ENCODE measurements around the gene ADAMTSL3. TPM values are rescaled to one million over a fixed set of nuclear protein-coding genes. Genes with fewer than 3 reads are reported as not detected.
"Not testable (repeated sequence)": the region's sequence is repeated elsewhere in the genome, so short reads cannot be mapped to it uniquely, and the experiment has no call there.

Gene ADAMTSL3
- total RNA-seq, 1 donor from 2014 or later: 13.2 TPM

GRCh38 chr15:84079885-84080777 is 426.2 kb downstream of the ADAMTSL3 start:
- Mint-ChIP-seq H3K4me1 (peaks cover 24% of the 10 kb centered on the region), H3K27ac (no peak overlapping the region), H3K27me3 (ENCODE audit: low read depth) (peaks cover 98% of the 10 kb centered on the region), H3K36me3 (no peaks in the 10 kb centered on the region), H3K9me3 (peaks cover 4% of the 10 kb centered on the region), H3K4me3 (peak overlapping the region; percentile 69)
- TF ChIP-seq, protein P1, sequence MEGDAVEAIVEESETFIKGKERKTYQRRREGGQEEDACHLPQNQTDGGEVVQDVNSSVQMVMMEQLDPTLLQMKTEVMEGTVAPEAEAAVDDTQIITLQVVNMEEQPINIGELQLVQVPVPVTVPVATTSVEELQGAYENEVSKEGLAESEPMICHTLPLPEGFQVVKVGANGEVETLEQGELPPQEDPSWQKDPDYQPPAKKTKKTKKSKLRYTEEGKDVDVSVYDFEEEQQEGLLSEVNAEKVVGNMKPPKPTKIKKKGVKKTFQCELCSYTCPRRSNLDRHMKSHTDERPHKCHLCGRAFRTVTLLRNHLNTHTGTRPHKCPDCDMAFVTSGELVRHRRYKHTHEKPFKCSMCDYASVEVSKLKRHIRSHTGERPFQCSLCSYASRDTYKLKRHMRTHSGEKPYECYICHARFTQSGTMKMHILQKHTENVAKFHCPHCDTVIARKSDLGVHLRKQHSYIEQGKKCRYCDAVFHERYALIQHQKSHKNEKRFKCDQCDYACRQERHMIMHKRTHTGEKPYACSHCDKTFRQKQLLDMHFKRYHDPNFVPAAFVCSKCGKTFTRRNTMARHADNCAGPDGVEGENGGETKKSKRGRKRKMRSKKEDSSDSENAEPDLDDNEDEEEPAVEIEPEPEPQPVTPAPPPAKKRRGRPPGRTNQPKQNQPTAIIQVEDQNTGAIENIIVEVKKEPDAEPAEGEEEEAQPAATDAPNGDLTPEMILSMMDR (IDR thresholded peaks at IDR 0.05; ENCODE audit: unreplicated experiment): no peak
- DNase-seq (ENCODE audit: low spot score in 2 of 2, unreplicated experiment in 2 of 2): peak; percentile 23 to 52

DNA sequence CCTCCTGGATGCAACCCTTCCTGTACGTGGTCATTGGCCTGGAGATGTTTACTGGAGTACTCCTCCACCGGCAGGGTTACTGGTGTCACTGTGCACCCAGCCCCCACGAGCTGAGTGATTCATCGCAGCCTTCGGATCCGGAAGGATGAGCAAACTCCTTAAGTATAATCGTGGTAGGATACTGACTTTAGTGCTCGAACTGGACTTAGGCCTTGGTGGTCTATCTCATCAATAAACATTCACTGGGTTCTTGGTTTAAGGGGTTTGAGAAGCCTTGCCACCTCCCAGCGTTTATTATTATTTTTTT is 426.8 kb downstream of the ADAMTSL3 start:
- not testable (repeated sequence) for H3K36me3 Mint-ChIP-seq; H3K27ac Mint-ChIP-seq; H3K9me3 Mint-ChIP-seq; DNase-seq (ENCODE audit: low spot score in 2 of 2, unreplicated experiment in 2 of 2)
- Mint-ChIP-seq H3K4me3 (peak overlapping the region; percentile 69), H3K4me1 (peaks cover 24% of the 10 kb centered on the region), H3K27me3 (ENCODE audit: low read depth) (peaks cover 95% of the 10 kb centered on the region)

GRCh38 chr15:84081391-84082168 is 427.7 kb downstream of the ADAMTSL3 start:
- Mint-ChIP-seq H3K4me3 (peak overlapping the region; percentile 11), H3K36me3 (no peaks in the 10 kb centered on the region), H3K27me3 (ENCODE audit: low read depth) (peaks cover 90% of the 10 kb centered on the region), H3K27ac (peak overlapping the region; percentile 28), H3K9me3 (peaks cover 2% of the 10 kb centered on the region), H3K4me1 (peaks cover 24% of the 10 kb centered on the region)
- TF ChIP-seq, protein P1 (IDR thresholded peaks at IDR 0.05; ENCODE audit: unreplicated experiment): no peak
- no peak for DNase-seq (ENCODE audit: low spot score in 2 of 2, unreplicated experiment in 2 of 2)

- Mint-ChIP-seq H3K27ac (no peak overlapping the region), H3K9me3 (no peaks in the 10 kb centered on the region), H3K36me3 (no peaks in the 10 kb centered on the region), H3K4me1 (peaks cover 24% of the 10 kb centered on the region), H3K4me3 (no peak overlapping the region), H3K27me3 (ENCODE audit: low read depth) (peaks cover 80% of the 10 kb centered on the region)
- no peak for DNase-seq (ENCODE audit: low spot score in 2 of 2, unreplicated experiment in 2 of 2)
- TF ChIP-seq, protein P1 (IDR thresholded peaks at IDR 0.05; ENCODE audit: unreplicated experiment): no peak
Observed at GRCh38 chr15:84082739-84083138, 428.8 kb downstream of the ADAMTSL3 start.

- H3K9me3 Mint-ChIP-seq; H3K36me3 Mint-ChIP-seq; H3K27ac Mint-ChIP-seq; H3K4me3 Mint-ChIP-seq; DNase-seq (ENCODE audit: low spot score in 2 of 2, unreplicated experiment in 2 of 2): not testable (repeated sequence)
- H3K4me1 Mint-ChIP-seq: peaks cover 11% of the 10 kb centered on the region
- H3K27me3 Mint-ChIP-seq (ENCODE audit: low read depth): peaks cover 48% of the 10 kb centered on the region
Observed at GRCh38 chr15:84086071-84086470, 432.1 kb downstream of the ADAMTSL3 start.

Other genes with a start within 250 kb of the ADAMTSL3 start
- gene SH3GL3, start 206.8 kb upstream of the ADAMTSL3 start, total RNA-seq: 5.7 to 6.1 TPM (median 6.0 TPM) in 3 replicates